Measurements from ENCODE around the gene CYP4A22. TPM values are rescaled to one million over a fixed set of nuclear protein-coding genes. Genes with fewer than 3 reads are reported as not detected.

Gene CYP4A22
- total RNA-seq, 1 experiment from 2014 or later, result not detected

DNA sequence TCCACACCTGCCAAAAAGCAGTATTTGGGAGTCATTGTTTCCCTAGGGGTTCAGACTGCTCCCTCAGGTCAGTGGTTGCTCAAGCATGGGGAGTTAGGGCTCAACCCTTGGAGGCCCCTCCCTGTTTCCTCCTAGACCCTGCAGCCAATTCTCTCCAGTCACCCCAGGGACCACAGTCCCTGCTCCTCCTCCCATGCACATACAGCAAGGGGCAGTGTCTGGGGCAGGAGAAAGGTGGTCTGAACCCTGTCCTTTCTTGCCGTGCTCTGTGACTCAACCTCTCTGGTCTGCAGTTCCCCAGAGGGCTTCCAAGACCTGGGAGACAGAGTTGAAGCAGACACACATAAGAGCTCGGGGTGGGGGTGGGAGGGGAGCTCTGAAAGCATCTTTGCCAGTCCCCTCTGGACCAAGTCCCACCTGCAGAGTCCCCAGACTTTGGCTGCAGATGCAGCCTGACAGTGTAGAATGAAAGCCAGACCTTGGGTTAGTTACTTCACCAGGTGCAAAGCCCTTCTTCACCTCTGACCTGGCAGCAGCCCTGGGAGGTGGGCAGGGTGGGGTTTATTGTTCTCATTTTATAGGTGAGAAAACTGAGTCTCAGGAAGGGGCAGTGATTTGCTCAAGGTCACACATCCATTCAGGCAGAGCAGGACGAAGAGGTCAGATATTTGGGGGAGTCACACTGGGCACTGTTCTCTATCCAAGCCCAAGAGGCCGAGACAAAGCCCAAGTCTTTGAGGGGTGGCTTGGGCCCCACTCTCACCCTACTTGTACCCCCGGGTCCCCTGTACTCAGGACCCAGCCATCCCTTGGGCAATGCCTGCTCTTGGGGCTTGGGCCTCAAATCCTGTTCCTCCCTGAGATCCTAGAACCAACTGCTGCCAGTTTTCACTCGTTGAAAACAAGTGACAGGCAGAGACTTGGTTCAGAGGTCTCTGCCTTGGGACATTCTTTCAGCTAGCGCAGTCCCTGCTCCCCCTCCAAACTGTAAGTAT is 51.8 kb downstream of the CYP4A22 start:
- H4K91ac ChIP-seq (ENCODE audit: insufficient read length, low read depth, low read length), result no peak overlapping the region
- no peak overlapping the region for H2AK5ac ChIP-seq (ENCODE audit: insufficient read length, low read length)
- H3K4me2 ChIP-seq (ENCODE audit: insufficient read depth, insufficient read length, low read length), result no peak overlapping the region
- Mint-ChIP-seq H3K27ac (no peak overlapping the region; a peak in 1 of 7 replicates), H3K4me1 (peaks cover 31 to 39% of the 10 kb centered on the region in 2 experiments), H3K36me3 (ENCODE audit: insufficient read depth in 1 of 3, low read depth in 3 of 3) (0 out of 7 replicates have a peak, but pooled peaks cover 0 to 3% (median 0%) of the 10 kb centered on the region in 3 experiments), H3K9me3 (peaks cover 5 to 9% of the 10 kb centered on the region in 2 experiments; a peak in 2 of 5 replicates), H3K4me3 (no peak overlapping the region), H3K27me3 (ENCODE audit: low read depth) (peaks cover 55% of the 10 kb centered on the region)
- no peak overlapping the region for H2BK20ac ChIP-seq (ENCODE audit: low read depth, low read length, poor library complexity, severe bottlenecking)
- no peaks in the 10 kb centered on the region for H3K79me1 ChIP-seq (ENCODE audit: insufficient read depth, low read depth, low read length, poor library complexity, severe bottlenecking)
- H4K20me1 ChIP-seq (ENCODE audit: control insufficient read depth, insufficient read depth, insufficient read length), result no peaks in the 10 kb centered on the region
- no peak overlapping the region for H3T11ph ChIP-seq (ENCODE audit: low read length)
- H2BK5ac ChIP-seq (ENCODE audit: insufficient read length, low read length), result no peak overlapping the region
- peaks cover 7% of the 10 kb centered on the region for H3K4me1 ChIP-seq (ENCODE audit: insufficient read depth, low read length)
- no peak overlapping the region for H2BK15ac ChIP-seq (ENCODE audit: low read depth, low read length)
- H3K56ac ChIP-seq (ENCODE audit: insufficient read length, low read depth, low read length), result no peak overlapping the region
- TF ChIP-seq, protein P1, sequence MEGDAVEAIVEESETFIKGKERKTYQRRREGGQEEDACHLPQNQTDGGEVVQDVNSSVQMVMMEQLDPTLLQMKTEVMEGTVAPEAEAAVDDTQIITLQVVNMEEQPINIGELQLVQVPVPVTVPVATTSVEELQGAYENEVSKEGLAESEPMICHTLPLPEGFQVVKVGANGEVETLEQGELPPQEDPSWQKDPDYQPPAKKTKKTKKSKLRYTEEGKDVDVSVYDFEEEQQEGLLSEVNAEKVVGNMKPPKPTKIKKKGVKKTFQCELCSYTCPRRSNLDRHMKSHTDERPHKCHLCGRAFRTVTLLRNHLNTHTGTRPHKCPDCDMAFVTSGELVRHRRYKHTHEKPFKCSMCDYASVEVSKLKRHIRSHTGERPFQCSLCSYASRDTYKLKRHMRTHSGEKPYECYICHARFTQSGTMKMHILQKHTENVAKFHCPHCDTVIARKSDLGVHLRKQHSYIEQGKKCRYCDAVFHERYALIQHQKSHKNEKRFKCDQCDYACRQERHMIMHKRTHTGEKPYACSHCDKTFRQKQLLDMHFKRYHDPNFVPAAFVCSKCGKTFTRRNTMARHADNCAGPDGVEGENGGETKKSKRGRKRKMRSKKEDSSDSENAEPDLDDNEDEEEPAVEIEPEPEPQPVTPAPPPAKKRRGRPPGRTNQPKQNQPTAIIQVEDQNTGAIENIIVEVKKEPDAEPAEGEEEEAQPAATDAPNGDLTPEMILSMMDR (conservative IDR thresholded peaks at IDR 0.05), result no peak
- no peak overlapping the region for H3K23ac ChIP-seq (ENCODE audit: insufficient read length, low read depth, low read length)
- no peaks in the 10 kb centered on the region for H3K9me3 ChIP-seq (ENCODE audit: control insufficient read depth, low read depth, low read length)
- H2AFZ ChIP-seq (ENCODE audit: low read length), result no peak overlapping the region
- H3K27me3 ChIP-seq (ENCODE audit: insufficient read depth, low read length), result 0 out of 2 replicates have a peak, but pooled peaks cover under 1% of the 10 kb centered on the region
- H3K79me2 ChIP-seq (ENCODE audit: insufficient read depth, low read length), result no peaks in the 10 kb centered on the region
- no peak for DNase-seq
- H3K27ac ChIP-seq (ENCODE audit: insufficient read length, low read depth, low read length), result no peak overlapping the region
- no peak overlapping the region for H4K5ac ChIP-seq (ENCODE audit: insufficient read length, low read depth, low read length)
- no peak overlapping the region for H2BK120ac ChIP-seq (ENCODE audit: low read depth, low read length, poor library complexity, severe bottlenecking)
- no peak overlapping the region for H3K18ac ChIP-seq (ENCODE audit: insufficient read length, low read depth, low read length)
- WGBS (ENCODE audit: extremely low coverage, insufficient read length, low lambda C conversion rate), result no CpG with 5 or more reads among the region's 7 CpGs
- H4K8ac ChIP-seq (replicated peaks; ENCODE audit: insufficient read length, low read depth, low read length), result no peak overlapping the region
- H3K23me2 ChIP-seq (ENCODE audit: insufficient read length, low read depth, low read length, poor library complexity, severe bottlenecking), result no peaks in the 10 kb centered on the region
- H3K4ac ChIP-seq (ENCODE audit: low read depth, low read length), result no peak overlapping the region
- H3K14ac ChIP-seq (ENCODE audit: insufficient read depth, low read length), result no peak overlapping the region
- H3K9ac ChIP-seq (ENCODE audit: extremely low read depth, insufficient read length, low read length), result no peak overlapping the region
- H2BK12ac ChIP-seq (ENCODE audit: insufficient read length, low read depth, low read length), result no peak overlapping the region
